Upper lobe of right lung (tissue), 1 donor: Measurements from ENCODE around the gene BPHL. TPM values are rescaled to one million over a fixed set of nuclear protein-coding genes. Genes with fewer than 3 reads are reported as not detected.
"Not testable (repeated sequence)": the region's sequence is repeated elsewhere in the genome, so short reads cannot be mapped to it uniquely, and the experiment has no call there.

Experiments used
- ATAC-seq: fragments of 200-7000 bp; cut with Tn5 transposase; one replicate; pipeline ENCODE4 v1.9.1; 2020; ENCODE audit warnings: mild to moderate bottlenecking, moderate library complexity
- DNase-seq: peaks from one replicate; pipeline ENCODE4 v3.0.0-alpha.2; 2020
- H3K27ac ChIP-seq: fragments of 200-600 bp; one replicate; pipeline ENCODE4 v1.8.0; 2022
- H3K27me3 ChIP-seq: fragments of 200-600 bp; one replicate; pipeline ENCODE4 v1.8.0; 2022; ENCODE audit warnings: mild to moderate bottlenecking
- H3K36me3 ChIP-seq: fragments of 200-600 bp; one replicate; pipeline ENCODE4 v1.8.0; 2022
- H3K4me1 ChIP-seq: fragments of 200-600 bp; one replicate; pipeline ENCODE4 v1.8.0; 2022
- H3K4me3 ChIP-seq: fragments of 200-600 bp; one replicate; pipeline ENCODE4 v1.8.0; 2022; ENCODE audit warnings: mild to moderate bottlenecking
- H3K9me3 ChIP-seq: fragments of 200-600 bp; one replicate; pipeline ENCODE4 v1.8.0; 2022
- intact Hi-C: fragments of 100-400 bp; cut with DNase I; formaldehyde crosslinking; loops from one replicate; pipeline ENCODE4 v1.11.0; 2022
- total RNA-seq: library from RNA; stranded (reverse); fragmentation: NEBNext Ultra II Directional; extraction: Animal tissue kit (Norgen Biotek cat#: 25700); gene quantifications from one replicate; pipeline ENCODE4 v1.2.1, GENCODE V29; 2021
- TF ChIP-seq, protein P1 (sequence below): fragments of 200-600 bp; IDR thresholded peaks from one replicate; pipeline ENCODE4 v1.8.0; 2022; ENCODE audit warnings: antibody characterized with exemption
- donor health status: DM: no; HTN: yes; CAD: no; lungs with severe emphysema.

Gene BPHL
- total RNA-seq, 1 donor from 2014 or later, result 7.6 TPM

DNA sequence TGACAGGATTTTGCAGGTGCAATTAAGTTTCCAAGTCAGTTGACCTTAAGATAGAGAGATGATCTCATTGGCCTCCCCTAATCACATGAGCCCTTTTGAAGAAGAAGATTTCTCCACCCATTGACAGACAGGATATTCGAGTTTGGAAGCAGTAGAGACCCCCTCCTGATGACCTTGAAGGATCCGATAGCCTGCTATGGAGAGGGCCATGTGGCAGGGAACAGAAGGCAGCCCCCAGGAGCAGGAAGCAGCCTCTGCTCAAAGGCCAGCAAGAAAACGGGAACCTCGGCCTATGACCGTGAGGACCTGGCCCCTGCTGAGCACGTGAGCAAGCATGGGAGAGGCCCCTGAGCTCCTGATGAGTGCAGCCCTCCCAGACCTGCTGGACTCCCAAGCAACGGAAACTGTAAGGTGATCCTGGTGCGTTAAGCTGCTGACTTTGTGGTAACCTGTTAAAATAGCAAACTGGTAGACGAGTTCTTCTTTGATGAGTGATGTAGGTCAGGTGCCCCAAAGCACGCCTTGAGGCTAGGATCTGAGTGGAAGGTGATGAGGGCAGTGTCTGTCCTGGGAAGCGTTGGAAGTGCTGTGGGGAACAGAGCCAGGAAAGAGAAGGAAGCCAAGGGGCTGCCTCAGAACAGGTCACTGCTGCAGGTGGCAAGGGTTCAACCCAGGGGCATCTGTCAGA, 57.3 kb downstream of the BPHL start:
- Histone ChIP-seq H3K27me3 (no peaks in the 10 kb centered on the region), H3K9me3 (no peaks in the 10 kb centered on the region), H3K4me1 (no peaks in the 10 kb centered on the region), H3K36me3 (no peaks in the 10 kb centered on the region), H3K27ac (no peak overlapping the region), H3K4me3 (no peak overlapping the region)
- ATAC-seq (peak; percentile 17), DNase-seq (no peak)
- TF ChIP-seq, protein P1, sequence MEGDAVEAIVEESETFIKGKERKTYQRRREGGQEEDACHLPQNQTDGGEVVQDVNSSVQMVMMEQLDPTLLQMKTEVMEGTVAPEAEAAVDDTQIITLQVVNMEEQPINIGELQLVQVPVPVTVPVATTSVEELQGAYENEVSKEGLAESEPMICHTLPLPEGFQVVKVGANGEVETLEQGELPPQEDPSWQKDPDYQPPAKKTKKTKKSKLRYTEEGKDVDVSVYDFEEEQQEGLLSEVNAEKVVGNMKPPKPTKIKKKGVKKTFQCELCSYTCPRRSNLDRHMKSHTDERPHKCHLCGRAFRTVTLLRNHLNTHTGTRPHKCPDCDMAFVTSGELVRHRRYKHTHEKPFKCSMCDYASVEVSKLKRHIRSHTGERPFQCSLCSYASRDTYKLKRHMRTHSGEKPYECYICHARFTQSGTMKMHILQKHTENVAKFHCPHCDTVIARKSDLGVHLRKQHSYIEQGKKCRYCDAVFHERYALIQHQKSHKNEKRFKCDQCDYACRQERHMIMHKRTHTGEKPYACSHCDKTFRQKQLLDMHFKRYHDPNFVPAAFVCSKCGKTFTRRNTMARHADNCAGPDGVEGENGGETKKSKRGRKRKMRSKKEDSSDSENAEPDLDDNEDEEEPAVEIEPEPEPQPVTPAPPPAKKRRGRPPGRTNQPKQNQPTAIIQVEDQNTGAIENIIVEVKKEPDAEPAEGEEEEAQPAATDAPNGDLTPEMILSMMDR, result no peak
- intact Hi-C loops, result no loop called here

DNA sequence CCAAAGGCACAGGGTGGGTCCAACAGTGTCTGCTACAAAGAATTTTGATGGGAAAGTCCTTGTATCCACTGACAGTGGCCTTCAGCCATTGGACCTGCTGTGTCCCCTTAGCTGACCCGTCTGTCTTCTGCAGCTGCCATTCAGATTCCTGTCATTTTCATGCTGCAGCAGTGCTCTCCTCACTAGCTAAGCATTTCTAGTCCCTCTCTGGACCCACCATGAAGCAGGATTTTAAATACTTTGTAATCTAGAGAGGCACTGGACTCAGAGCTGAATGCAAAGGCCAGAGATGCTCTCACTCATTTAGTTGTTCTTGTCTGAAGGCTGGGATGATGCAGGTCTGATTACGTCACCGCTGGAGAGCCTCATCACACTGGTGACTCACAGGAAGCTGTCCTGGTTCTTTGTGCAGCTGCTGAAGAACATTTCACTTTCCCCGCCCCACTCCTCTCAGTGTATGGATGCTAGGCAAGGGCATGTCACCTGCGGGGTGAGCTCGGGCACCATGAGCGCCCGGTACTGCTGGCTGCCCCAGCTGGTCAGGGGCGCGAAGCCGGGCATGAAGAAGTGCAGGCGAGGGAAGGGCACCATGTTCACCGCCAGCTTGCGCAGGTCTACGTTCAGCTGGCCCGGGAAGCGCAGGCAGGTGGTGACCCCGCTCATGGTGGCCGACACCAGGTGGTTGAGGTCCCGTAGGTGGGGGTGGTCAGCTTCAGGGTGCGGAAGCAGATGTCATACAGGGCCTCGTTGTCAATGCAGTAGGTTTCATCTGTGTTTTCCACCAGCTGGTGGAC, 58.2 kb downstream of the BPHL start:
- Histone ChIP-seq H3K4me1 (no peaks in the 10 kb centered on the region), H3K9me3 (no peaks in the 10 kb centered on the region), H3K27me3 (no peaks in the 10 kb centered on the region), H3K27ac (no peak overlapping the region), H3K4me3 (no peak overlapping the region), H3K36me3 (no peaks in the 10 kb centered on the region)
- intact Hi-C loops, result no loop called here
- no peak for DNase-seq
- TF ChIP-seq, protein P1, result no peak
- ATAC-seq, result peak; percentile 52

DNA sequence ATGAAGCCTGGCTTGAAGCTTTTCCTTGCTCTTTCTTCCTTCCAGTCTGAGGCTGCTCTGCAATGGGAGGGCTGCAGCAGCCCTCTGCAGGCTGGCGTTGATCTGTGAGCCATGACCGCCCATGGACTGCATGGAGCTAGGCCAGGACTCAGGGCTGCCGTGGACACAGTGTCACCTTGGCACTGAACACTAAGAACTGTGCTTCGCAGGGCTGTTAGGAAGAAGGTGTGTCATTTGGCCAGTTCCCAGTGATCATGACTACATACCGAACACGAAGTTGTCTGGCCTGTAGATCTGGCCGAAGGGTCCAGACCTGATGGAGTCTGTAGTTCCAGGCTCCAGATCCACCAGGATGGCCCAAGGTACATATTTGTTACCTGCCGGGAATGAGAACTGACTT, 60.2 kb downstream of the BPHL start:
- H3K4me1 ChIP-seq, H3K4me3 ChIP-seq, H3K27ac ChIP-seq, H3K9me3 ChIP-seq, H3K27me3 ChIP-seq, intact Hi-C loops, ATAC-seq, H3K36me3 ChIP-seq, DNase-seq: not testable (repeated sequence)

DNA sequence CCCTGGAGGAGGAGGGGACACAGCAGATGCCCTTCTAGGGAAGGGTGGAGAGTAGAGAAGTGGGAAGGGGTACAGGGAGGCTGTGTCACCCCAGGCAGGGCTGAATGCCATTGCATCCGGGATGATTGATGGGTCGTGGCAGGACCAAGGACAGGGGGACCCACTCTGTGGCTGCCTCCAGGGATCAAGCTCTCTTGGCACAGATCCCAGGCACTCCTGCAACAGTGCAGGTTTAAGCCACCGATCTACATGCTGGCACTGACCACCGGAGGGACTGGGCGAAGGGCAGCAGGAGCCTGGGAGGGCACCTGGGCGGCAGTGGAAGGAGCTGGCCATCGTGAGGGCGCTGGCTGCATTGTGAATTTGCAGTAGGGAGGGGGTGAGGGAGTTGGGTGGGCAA, 61.4 kb downstream of the BPHL start:
- H3K27ac ChIP-seq, DNase-seq, H3K9me3 ChIP-seq, H3K36me3 ChIP-seq, H3K4me3 ChIP-seq, H3K27me3 ChIP-seq, H3K4me1 ChIP-seq, intact Hi-C loops: not testable (repeated sequence)
- peak; percentile 59 for ATAC-seq

DNA sequence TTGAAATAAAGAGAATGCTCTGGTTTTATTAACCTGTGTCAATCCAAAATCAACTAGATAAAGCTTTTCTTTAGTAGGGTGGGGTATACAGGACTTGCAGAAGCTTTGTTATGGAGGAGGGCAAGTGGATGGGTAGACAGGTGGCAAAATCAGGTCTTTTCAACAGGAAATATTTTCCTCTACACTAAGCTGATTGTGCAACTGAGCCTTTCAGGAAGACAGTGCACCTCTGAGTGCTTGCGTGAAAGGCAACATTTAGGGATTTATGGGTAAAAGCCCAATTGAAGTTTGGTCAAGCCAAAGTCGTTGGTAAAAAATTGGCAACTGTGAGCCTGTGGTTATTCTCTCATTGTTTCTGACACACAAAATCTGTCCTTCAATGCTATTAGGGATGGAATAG, 62.6 kb downstream of the BPHL start:
- Histone ChIP-seq H3K4me3 (no peak overlapping the region), H3K27me3 (no peaks in the 10 kb centered on the region)
- no peak for ATAC-seq

DNA sequence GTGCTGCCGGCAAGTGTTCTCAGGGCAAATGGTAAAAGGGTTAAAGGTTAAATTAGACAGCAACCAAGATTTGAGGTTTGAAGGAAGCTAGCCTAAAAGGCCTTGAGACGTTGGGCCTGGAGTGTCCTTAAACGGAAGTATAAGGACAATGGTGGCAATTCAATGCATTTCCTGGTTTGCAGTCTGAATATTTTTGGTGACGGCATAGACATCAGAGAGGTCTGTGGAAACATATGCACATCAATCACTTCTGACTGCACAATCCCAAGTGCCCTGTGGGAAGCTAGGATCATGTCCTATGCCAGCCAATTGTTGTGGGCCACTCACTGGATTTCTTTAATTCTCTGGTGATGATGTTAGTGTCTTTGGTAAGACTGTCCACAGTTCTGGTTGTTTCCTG, 64.6 kb downstream of the BPHL start:
- H3K36me3 ChIP-seq, result no peaks in the 10 kb centered on the region
- TF ChIP-seq, protein P1, result no peak
- ATAC-seq (no peak), DNase-seq (no peak)
- H3K27me3 ChIP-seq, result no peaks in the 10 kb centered on the region
- intact Hi-C loops, result no loop called here
- no peak overlapping the region for H3K4me3 ChIP-seq
- H3K27ac ChIP-seq, result no peak overlapping the region
- H3K9me3 ChIP-seq, result no peaks in the 10 kb centered on the region
- no peaks in the 10 kb centered on the region for H3K4me1 ChIP-seq

More for the DNA sequence above, 62.6 kb downstream of the BPHL start:
- H3K27ac ChIP-seq, result no peak overlapping the region
- H3K4me1 ChIP-seq, result no peaks in the 10 kb centered on the region
- TF ChIP-seq, protein P1, result no peak
- H3K9me3 ChIP-seq, result no peaks in the 10 kb centered on the region
- H3K36me3 ChIP-seq, result no peaks in the 10 kb centered on the region
- intact Hi-C loops, result no loop called here
- no peak for DNase-seq
